Stimulated activated CD4-positive, alpha-beta T cell treated with anti-CD3 and anti-CD28 coated beads, Interleukin-2, amount 100 ng/mL, for 4 hours (primary cell): ENCODE results near the gene IRX5.

Experiments
- DNase-seq: peaks from one replicate; pipeline ENCODE4 v3.0.0-alpha.2; 2020; ENCODE audit warnings: low read depth

Gene IRX5

DNA sequence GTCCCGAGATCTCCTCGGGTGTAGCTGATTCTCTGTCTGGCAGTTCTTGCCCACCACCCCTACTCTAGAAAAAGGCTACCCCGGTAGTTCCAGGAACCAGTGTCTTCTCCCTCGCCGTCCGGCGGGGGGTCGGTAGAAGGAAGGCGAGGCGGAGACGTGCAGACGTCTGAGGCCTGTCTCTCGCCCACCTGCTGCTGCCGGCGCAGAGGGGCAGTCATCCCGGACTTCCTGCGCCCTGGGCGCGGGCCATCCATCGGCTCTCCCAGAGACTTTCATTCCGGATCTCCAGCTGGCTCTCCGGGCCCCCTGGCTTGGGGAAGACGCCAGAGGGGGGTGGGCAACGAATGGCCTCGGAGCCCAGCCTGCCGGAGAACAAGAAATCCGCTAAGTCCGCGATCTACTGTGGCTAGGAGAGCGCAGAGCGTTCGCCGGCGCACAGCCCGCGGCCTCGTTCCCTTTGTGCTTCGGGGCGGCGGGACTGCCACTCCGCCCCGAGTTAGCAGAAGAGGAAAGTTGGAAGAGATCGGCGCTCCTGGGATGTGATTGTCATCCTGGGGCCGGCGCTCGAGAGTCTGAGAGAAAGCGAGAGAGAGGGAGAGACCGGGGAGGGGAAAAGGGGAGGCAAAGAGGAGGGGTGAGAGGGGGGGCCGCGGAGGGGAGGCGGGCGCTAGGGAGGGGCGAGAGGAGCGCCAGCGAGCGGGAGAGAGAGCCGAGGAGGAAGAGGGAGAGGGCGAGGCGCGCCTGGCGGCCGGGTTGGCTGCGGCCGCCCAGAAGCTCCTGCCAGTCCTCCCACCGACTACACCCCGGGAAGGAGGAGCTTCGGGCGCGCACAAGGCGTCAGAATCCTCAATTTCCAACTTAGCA, at the start of gene IRX5:
TSS of gene IRX5 (plus strand) at position 861 of the 864 bp plus-strand sequence. CDS start 334 bp downstream, outside the sequence.
- DNase-seq: no peak

- no peak for DNase-seq
Measured at GRCh38 chr16:54882556-54882955, 48.1 kb upstream of the IRX5 start.

DNA sequence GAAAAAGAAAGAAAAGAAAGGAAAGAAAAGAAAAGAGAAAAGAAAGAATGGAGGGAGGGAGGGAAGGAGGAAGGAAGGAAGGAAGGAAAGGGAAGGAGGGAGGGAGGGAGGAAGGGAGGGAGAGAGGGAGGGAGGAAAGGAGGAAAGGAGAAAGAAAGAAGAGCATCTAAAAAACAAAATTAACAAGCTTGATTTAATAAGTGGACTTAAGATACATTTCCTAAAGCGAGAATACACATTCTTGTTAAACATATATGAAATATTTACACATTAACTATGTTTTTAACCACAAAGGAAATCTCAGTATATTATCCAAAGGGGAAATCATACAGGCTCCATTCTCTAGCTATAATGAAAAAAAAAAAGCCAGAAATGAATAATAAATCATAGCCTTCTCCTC, 47.3 kb upstream of the IRX5 start:
- no peak for DNase-seq

DNA sequence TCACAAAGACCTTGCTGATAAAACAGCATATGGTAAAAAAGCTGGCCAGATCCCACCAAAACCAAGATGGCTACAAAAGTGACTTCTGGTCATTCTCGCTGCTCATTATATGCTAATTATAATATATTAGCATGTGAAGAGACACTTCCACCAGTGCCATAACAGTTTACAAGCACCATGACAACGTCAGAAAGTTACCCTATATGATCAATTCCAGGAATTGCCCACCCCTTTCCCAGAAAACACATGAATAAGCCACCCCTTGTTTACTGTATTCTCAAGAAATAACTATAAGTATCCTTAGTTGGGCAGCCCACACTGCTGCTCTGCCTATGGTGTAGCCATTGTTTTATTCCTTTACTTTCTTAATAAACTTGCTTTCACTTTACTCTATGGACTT, 44.6 kb upstream of the IRX5 start:
- DNase-seq: no peak

GRCh38 chr16:54890381-54890780, 40.3 kb upstream of the IRX5 start:
- DNase-seq: no peak

- DNase-seq: no peak
Measured at GRCh38 chr16:54891346-54891745, 39.3 kb upstream of the IRX5 start.

DNA sequence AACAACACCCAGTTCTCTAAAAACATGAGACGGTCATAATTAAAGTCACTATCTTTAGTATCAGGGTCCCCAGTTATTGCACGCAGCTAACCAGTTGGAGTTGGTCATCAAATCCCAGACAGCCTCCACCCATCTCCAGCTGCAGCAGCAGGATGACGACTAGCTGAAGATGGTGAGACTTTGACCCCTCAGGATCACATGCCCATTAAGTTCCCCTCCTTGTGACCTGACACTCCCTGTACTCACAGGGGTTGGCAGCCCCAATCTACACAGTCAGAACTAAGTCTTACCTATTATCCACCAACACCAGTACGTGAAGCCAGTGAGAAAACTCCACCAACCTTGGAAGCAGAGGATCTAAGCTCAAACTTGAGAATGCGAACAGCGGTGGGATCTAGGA, 37.7 kb upstream of the IRX5 start:
- no peak for DNase-seq

DNA sequence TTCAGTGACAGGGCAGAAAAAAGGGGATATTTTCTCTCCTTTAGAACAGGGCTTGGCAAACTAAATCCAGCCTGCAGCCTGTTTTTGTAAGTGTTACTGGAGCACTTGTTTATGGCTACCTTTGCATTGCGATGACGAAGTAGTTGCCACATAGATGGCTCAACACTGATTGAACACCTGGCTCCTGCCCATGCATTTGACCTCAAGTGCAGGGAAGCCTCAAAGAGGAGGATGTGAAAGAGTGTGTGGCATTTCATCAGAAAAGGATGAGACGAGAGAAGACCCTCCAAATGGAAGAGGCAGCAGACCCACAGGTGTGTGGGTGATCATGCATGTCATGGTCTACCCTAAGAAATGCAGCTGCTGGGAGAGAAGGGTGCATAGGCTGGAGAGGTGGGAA, 32.7 kb upstream of the IRX5 start:
- DNase-seq: no peak

- DNase-seq: no peak
Measured at GRCh38 chr16:54901606-54902005, 29.1 kb upstream of the IRX5 start.

GRCh38 chr16:54903047-54903446, 27.6 kb upstream of the IRX5 start:
- no peak for DNase-seq

- no peak for DNase-seq
Measured at GRCh38 chr16:54911079-54911478, 19.6 kb upstream of the IRX5 start.

- DNase-seq: no peak
Measured at GRCh38 chr16:54912720-54913119, 17.9 kb upstream of the IRX5 start.

GRCh38 chr16:54921206-54921824, 9.3 kb upstream of the IRX5 start:
- no peak for DNase-seq

GRCh38 chr16:54923055-54923473, 7.6 kb upstream of the IRX5 start:
- DNase-seq: no peak

- no peak for DNase-seq
Measured at GRCh38 chr16:54923988-54924387, 6.7 kb upstream of the IRX5 start.

DNA sequence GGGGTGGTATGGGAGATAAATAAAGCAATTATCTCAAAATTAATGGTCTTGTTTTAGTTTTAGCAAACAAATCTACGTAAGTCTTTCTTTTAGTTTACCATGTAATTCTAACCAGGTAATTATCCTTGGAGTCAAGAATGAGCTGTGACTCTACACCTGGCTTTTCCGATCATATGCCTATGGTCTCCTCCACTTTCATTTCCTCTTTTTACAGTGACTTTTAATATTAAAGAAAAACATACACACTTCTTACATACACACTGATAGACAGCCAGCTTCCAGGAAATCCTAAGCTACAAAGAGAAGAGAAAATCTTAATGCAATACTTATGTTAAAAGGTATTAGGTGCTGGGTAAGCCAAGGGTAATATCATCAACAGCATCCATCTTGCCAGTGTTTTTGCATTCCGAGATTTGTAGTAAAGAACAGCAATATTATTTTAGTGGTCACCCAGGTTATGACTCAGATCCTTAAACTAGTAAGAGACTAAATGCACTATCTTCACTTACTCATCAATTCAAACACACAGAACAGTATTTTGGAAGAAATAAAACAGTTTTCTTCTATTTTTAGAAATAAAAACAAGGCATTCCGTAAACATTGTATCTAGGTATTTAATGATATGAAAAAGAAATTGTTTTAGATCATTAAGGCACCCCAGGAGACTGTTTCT, 4.4 kb upstream of the IRX5 start:
- DNase-seq: no peak

GRCh38 chr16:54927125-54928015, 3.3 kb upstream of the IRX5 start:
- no peak for DNase-seq

DNA sequence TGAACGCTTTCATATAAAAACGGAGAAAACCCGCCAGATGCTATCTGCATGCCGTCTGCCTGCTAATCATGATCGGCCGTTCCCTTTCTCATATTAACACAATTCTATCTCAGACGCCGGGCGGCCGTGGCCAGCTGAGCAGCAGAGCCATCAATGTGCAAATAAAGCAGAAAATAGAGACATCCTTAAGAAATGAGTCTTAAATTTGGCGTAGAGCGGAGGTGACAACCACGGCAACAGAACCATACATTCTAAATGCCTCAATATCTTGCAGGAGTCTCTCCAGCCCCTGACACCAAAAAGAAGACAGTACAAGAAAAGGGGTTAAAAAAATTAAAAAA, 2.7 kb upstream of the IRX5 start:
- DNase-seq: no peak

DNA sequence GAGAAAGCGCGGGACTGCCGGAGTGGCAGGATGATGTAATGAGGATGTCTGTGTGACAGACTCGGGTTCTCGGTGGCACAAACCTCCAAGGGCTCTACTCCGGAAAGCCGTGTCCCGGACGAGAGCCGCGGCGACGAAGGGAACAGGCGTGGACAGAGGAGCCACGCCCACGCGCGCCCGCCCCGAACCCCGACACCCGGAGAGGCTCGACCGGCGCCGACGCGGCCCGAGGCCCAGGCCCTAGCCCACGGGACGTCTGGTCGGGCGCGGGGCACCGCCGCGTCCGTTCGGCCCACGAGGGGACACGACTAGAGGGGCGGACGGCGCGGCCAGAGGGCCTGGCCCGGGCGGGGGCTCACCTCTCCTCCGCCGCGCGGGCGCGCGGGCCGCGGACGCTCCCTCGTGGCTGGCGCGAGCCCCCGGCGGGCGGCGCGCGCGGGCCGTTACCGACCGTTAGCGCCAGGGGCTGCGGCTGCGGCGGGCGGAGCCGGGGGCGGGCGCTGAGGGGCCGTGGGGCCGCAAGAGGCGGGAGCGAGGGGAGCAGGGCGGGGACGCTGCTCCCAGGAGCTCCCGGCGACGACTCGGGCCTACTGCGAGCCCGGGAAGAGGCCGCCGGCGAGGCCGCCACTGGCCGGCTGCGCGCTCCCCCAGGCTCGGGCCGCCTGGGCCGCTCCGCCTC, 2.1 kb upstream of the IRX5 start:
- DNase-seq: no peak

DNA sequence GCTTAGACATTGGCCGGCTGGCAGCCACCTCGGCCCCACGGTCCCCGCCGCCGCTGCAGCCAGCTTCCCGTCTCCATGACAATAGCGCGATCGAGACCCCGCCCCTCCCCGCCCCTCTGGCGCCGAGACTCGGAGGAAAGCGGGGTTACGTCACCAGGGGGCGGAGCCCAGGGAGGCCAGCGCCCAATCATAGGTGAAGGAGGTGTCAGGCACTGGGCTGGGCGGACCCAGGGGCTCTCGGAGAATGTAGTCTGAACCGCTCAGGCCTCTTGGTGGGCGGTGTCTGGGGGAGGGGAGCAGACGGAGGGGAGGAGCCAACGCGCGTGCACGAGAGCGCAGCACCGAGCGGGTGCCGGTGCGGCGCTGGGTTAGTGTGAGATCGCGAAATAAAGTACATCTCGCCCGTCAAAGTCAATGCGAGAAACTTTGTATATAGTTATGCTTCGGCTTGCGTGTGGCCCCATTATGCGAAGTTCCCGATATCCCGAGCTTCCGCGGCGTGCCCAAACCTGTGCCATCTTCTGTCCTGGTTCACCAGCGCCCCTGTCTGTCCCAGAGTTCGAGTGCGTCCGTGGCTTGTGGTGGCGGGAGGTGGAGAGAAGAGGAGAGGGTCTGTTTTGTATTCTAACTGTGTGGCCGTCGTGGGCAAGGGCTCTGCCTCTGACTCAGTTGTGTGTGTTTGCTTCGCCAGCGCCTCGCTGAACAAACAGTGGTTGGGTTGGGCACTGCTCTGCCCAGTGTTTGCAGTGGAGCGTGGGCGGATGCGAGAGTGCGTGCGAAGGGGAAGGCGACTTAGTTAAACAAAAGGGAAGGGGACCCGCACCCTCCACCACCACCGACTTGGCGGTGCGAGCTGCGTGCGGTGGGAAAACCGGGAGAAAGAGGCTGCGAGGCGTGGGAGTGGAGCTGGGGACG, 1.3 kb upstream of the IRX5 start:
- peak; percentile 94 for DNase-seq

DNA sequence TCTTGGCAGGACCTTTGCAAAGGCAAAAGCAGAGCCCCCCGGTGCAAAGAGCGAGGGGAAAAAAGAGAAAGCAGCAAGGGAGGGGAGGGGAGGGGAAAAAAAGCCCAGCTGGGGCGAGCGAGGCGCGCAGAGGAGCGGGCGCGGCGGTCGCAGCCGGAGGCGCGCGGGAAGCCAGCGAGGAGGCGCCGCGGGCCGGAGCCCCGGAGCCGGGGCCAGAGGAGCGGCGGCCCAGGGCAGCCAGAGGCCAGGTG, 129 bp downstream of the IRX5 start:
- no peak for DNase-seq
